A673 (cell line): ENCODE results near the gene WNT4. TPM values are rescaled to one million over a fixed set of nuclear protein-coding genes. Genes with fewer than 3 reads are reported as not detected.

Experiments
- Bru-seq: library from RNA; stranded (reverse); fragments of 400-500 nt; gene quantifications from one replicate; lab custom pipeline; 2021; lab: Mats Ljungman, UMichigan
- BruChase-seq, 2 experiments: library from RNA; stranded (reverse); fragments of 400-500 nt; gene quantifications; one replicate each; lab custom pipeline; 2021; lab: Mats Ljungman, UMichigan
- BruUV-seq: library from RNA; stranded (reverse); fragments of 400-500 nt; replicated peaks from 2 replicates; lab custom pipeline; 2021; lab: Mats Ljungman, UMichigan
- CTCF ChIA-PET: fragments of 300-600 bp; sonication (Branson Sonifier 250); formaldehyde crosslinking; loops from one replicate; lab custom pipeline; 2022; ENCODE audit warnings: antibody characterized with exemption; lab: Charles Lee
- POLR2A ChIA-PET: fragments of 300-600 bp; sonication (Branson Sonifier 250); formaldehyde crosslinking; loops from one replicate; lab custom pipeline; 2022; ENCODE audit warnings: antibody characterized with exemption; ENCODE audit not compliant: low non-redundant PET; lab: Charles Lee
- DNase-seq: peaks from one replicate; pipeline ENCODE4 v3.0.0-alpha.2; 2015; ENCODE audit warnings: low spot score
- H3K27ac ChIP-seq: fragments of 200-600 bp; sonication (generic); 2 replicates; pipeline ENCODE4 v1.5.1; 2016; ENCODE audit warnings: mixed run types, low read depth, mild to moderate bottlenecking, mixed read lengths, antibody characterized with exemption, low read length; ENCODE audit not compliant: poor library complexity, severe bottlenecking
- H3K27me3 ChIP-seq: fragments of 200-600 bp; sonication (generic); replicated peaks from 2 replicates; pipeline ENCODE4 v1.6.1; 2017; ENCODE audit warnings: mixed run types, low read depth, mild to moderate bottlenecking, mixed read lengths, antibody characterized with exemption, low read length; ENCODE audit not compliant: insufficient read depth, poor library complexity
- H3K36me3 ChIP-seq: fragments of 200-600 bp; sonication (generic); 2 replicates; pipeline ENCODE4 v1.6.1; 2016; ENCODE audit warnings: mixed run types, mild to moderate bottlenecking, mixed read lengths, antibody characterized with exemption, low read length; ENCODE audit not compliant: insufficient read depth, poor library complexity, severe bottlenecking
- H3K4me1 ChIP-seq: fragments of 200-600 bp; sonication (generic); 2 replicates; pipeline ENCODE4 v1.6.1; 2017; ENCODE audit warnings: mixed run types, mild to moderate bottlenecking, mixed read lengths, antibody characterized with exemption, low read length; ENCODE audit not compliant: insufficient read depth, poor library complexity, severe bottlenecking
- H3K4me3 ChIP-seq: fragments of 200-600 bp; sonication (generic); 2 replicates; pipeline ENCODE4 v1.5.1; 2016; ENCODE audit warnings: low read depth, mixed run types, mild to moderate bottlenecking, mixed read lengths, low read length; ENCODE audit not compliant: poor library complexity, severe bottlenecking
- H3K9me3 ChIP-seq: fragments of 200-600 bp; sonication (generic); 2 replicates; pipeline ENCODE4 v1.6.1; 2016; ENCODE audit warnings: mixed run types, low read depth, mild to moderate bottlenecking, mixed read lengths, antibody characterized with exemption, low read length; ENCODE audit not compliant: poor library complexity, severe bottlenecking
- EZH2 ChIP-seq: fragments of 200-600 bp; sonication (generic); IDR thresholded peaks from 2 replicates; pipeline ENCODE4 v1.6.1; 2017; ENCODE audit warnings: borderline replicate concordance, low read depth, mild to moderate bottlenecking, mixed read lengths, antibody characterized with exemption, low read length; ENCODE audit not compliant: poor library complexity, severe bottlenecking
- intact Hi-C: fragments of 100-400 bp; cut with micrococcal nuclease; formaldehyde crosslinking; loops from one replicate; pipeline ENCODE4 v1.10.0; 2022; ENCODE audit not compliant: unreplicated experiment
- long read RNA-seq: library from polyadenylated mRNA; stranded (forward); transcript quantifications from one replicate; pipeline ENCODE4 v2.0.0, GENCODE V29; 2022
- total RNA-seq: library from RNA; stranded (reverse); gene quantifications from 2 replicates; pipeline ENCODE4 v1.2.3, GENCODE V29; 2021
- TF ChIP-seq, protein P1 (sequence below): fragments of 300-800, 200-600 bp; sonication (generic); conservative IDR thresholded peaks from 2 replicates; pipeline ENCODE4 v1.5.1; 2017; ENCODE audit warnings: low read depth, mild to moderate bottlenecking, antibody characterized with exemption, low read length, moderate library complexity, mixed read lengths

The WNT4 gene
- not detected in 2 replicates for total RNA-seq
- not detected for Bru-seq, nascent RNA
- BruChase-seq, experiment 1, labeled RNA remaining after a 2-hour chase = not detected
- not detected for BruChase-seq, experiment 2, labeled RNA remaining after a 6-hour chase
- long read RNA-seq = 0 reads

DNA sequence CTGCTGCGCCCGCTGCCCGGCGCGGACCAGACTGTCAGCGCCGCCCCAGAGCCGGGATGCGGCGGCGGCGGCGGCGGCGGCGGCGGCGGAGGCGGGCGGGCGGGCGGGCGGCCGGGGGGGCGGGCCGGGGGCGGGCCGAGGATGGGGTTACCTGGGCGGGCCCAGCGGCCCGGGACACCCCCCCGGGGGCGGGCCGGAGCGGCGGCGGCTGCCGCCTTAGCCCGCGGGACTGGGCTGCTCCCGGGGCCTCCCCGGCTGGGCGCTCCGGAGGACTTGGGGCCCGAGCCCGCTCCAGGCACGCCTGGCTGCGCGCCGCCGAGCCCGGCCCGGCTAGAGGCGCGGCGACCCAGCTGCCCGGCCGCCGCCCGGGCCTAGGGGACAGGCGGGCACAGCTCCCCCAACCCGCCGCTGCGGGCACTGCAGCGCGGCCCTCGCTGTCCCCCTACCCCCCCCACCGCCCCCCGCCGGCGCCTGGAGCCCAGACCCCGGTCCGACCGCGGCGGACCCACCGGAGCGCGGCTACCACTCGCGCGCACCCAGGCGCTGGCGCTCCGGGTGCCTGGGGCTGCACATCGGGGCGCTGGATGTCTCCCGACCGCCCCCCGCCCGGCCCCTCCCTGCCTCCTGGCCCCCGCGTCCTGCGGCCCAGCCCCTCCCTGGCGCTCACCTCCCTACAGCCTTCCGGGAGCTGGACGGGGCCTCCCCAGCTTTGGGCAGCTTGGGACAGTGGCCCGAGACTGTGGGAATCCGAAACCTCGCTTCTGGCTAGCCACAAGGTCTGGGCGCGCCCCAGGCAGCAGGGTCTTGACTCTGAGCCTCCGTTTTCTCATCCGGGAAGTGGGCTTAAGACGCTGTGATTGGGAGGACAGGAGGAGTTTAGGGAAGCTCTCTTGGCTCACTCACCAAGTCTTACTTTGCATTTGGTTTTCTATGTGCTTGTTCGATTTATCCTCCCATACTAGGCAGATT is at the start of gene WNT4:
Gene WNT4 (minus strand): TSS at position 33 of the 969 bp plus-strand sequence. CDS start 175 bp downstream, outside the sequence.
- H3K27ac ChIP-seq = no peak within 1 kb of the TSS
- ChIA-PET CTCF (interaction anchor here (0.6 kb wide), 1 partner anchor 16 kb away, joined by 3 read pairs; no protein-coding TSS in a partner anchor), POLR2A (no interaction called here)
- H3K9me3 ChIP-seq = no peaks in the 10 kb centered on the region
- no TSS peak for BruUV-seq
- H3K4me1 ChIP-seq = no peaks in the 10 kb centered on the region
- DNase-seq = peak; percentile 32
- intact Hi-C loops = no loop called here
- no peaks in the 10 kb centered on the region for H3K36me3 ChIP-seq
- no peak for TF ChIP-seq EZH2
- TF ChIP-seq, protein P1, sequence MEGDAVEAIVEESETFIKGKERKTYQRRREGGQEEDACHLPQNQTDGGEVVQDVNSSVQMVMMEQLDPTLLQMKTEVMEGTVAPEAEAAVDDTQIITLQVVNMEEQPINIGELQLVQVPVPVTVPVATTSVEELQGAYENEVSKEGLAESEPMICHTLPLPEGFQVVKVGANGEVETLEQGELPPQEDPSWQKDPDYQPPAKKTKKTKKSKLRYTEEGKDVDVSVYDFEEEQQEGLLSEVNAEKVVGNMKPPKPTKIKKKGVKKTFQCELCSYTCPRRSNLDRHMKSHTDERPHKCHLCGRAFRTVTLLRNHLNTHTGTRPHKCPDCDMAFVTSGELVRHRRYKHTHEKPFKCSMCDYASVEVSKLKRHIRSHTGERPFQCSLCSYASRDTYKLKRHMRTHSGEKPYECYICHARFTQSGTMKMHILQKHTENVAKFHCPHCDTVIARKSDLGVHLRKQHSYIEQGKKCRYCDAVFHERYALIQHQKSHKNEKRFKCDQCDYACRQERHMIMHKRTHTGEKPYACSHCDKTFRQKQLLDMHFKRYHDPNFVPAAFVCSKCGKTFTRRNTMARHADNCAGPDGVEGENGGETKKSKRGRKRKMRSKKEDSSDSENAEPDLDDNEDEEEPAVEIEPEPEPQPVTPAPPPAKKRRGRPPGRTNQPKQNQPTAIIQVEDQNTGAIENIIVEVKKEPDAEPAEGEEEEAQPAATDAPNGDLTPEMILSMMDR = no peak
- peaks cover 25% of the 10 kb centered on the region for H3K27me3 ChIP-seq
- peak within 1 kb of the TSS; percentile 28 for H3K4me3 ChIP-seq

DNA sequence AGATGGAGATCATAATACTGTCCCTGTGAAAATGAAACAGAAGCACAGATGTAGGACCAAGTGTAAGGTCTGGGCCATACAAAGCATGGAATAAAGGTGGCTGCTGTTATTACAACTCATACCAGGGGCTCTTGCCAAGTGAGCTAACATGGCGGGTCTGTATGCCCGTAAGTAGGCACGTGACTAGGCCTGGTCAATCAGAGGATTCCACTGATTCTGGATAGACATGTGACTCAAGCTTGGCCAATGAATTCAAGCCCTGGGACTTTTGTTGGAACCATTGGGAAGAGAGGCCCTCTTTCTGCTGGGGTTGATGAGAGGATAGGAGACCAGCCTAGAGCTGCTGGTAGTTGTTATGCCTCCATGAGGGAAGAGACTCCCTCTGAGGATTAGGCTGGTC is 47.8 kb upstream of the WNT4 start:
- H3K27ac ChIP-seq = no peak overlapping the region
- CTCF ChIA-PET = no interaction called here
- no TSS peak for BruUV-seq
- H3K36me3 ChIP-seq = no peaks in the 10 kb centered on the region
- POLR2A ChIA-PET = no interaction called here
- no peaks in the 10 kb centered on the region for H3K9me3 ChIP-seq
- H3K4me3 ChIP-seq = no peak overlapping the region
- no peak for TF ChIP-seq EZH2
- TF ChIP-seq, protein P1 = no peak
- peaks cover 3% of the 10 kb centered on the region for H3K27me3 ChIP-seq
- no peaks in the 10 kb centered on the region for H3K4me1 ChIP-seq
- intact Hi-C loops = no loop called here
- no peak for DNase-seq

DNA sequence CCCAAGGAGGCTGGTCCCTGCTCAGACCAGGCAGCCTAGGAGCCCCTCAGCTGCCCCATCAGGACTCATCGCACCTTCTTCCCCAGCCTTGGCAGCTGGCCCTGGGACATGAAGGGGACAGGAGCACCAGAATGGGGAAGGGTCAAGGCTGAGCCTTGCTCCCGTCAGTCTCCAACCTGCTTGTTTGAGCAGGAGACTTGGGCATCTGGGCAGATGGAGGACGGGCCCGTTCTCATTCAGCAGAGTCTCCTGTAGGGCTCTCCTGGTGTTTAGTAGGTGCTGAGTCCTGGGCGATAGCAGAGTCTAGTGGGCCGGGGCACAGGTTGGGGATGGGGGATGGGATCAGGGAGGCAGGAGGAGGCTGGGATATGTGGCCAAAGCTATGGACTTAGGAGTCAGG is 47.4 kb upstream of the WNT4 start:
- no peak for TF ChIP-seq EZH2
- TF ChIP-seq, protein P1 = no peak
- no peaks in the 10 kb centered on the region for H3K36me3 ChIP-seq
- no peaks in the 10 kb centered on the region for H3K9me3 ChIP-seq
- no TSS peak for BruUV-seq
- H3K4me3 ChIP-seq = no peak overlapping the region
- ChIA-PET POLR2A (no interaction called here), CTCF (no interaction called here)
- no peak for DNase-seq
- peaks cover 7% of the 10 kb centered on the region for H3K27me3 ChIP-seq
- intact Hi-C loops = no loop called here
- no peak overlapping the region for H3K27ac ChIP-seq
- no peaks in the 10 kb centered on the region for H3K4me1 ChIP-seq
